ENCODE measurements around the gene GAREM1. TPM values are rescaled to one million over a fixed set of nuclear protein-coding genes. Genes with fewer than 3 reads are reported as not detected.

GAREM1 gene
- total RNA-seq, 1 donor from 2014 or later, result 10.0 TPM

DNA sequence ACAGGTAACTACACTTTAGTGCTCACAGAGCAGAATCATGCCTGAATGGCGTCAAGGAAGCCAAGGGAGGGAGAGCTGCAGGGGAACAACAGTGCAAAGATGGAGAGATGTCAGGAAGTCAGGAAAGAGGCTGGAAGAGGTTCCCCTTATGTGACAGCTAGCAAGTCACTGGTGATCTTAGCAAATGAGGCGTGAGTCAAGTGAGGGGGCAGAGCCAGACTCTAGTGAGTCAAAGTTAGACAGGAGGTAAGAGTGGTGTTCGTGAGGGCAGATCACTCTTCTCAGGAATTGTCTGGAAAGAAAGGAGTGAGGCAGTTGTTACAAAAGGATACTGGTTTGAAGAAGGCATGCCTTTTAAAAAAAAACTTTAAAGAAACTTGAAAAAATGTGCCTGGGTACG, 193.8 kb downstream of the GAREM1 start:
- TF ChIP-seq, protein P1, sequence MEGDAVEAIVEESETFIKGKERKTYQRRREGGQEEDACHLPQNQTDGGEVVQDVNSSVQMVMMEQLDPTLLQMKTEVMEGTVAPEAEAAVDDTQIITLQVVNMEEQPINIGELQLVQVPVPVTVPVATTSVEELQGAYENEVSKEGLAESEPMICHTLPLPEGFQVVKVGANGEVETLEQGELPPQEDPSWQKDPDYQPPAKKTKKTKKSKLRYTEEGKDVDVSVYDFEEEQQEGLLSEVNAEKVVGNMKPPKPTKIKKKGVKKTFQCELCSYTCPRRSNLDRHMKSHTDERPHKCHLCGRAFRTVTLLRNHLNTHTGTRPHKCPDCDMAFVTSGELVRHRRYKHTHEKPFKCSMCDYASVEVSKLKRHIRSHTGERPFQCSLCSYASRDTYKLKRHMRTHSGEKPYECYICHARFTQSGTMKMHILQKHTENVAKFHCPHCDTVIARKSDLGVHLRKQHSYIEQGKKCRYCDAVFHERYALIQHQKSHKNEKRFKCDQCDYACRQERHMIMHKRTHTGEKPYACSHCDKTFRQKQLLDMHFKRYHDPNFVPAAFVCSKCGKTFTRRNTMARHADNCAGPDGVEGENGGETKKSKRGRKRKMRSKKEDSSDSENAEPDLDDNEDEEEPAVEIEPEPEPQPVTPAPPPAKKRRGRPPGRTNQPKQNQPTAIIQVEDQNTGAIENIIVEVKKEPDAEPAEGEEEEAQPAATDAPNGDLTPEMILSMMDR (IDR thresholded peaks at IDR 0.05; ENCODE audit: insufficient read depth, low read length, severe bottlenecking), result no peak
- no peak for FAIRE-seq
- DNase-seq (ENCODE audit: low read depth), result peak; percentile 46
- H3K36me3 ChIP-seq (ENCODE audit: control insufficient read depth, insufficient read depth, low read length), result no peaks in the 10 kb centered on the region
- H3K4me3 ChIP-seq (ENCODE audit: low read depth, low read length), result no peak overlapping the region
- H3K27me3 ChIP-seq (ENCODE audit: control insufficient read depth, insufficient read depth, low read length), result no peaks in the 10 kb centered on the region

DNA sequence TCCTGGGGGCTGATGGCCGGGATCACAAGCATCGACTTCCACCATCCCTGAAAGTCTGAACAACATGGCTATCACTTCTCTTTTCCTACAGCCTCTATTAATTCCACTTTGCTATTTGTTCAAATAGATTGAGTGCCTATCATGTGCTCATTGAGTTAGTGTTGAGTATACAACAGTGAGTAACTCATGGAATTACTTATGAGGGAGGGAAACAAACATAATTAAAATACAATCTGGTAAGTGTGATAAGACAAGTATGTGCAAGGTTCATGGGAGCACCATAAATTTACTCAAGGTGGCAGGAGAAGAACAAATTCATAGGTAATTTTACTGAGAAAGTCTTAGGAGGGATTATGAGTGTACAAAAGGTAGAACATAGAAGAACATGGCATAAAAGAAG, 194.4 kb downstream of the GAREM1 start:
- TF ChIP-seq, protein P1 (IDR thresholded peaks at IDR 0.05; ENCODE audit: insufficient read depth, low read length, severe bottlenecking), result no peak
- no peaks in the 10 kb centered on the region for H3K27me3 ChIP-seq (ENCODE audit: control insufficient read depth, insufficient read depth, low read length)
- no peaks in the 10 kb centered on the region for H3K36me3 ChIP-seq (ENCODE audit: control insufficient read depth, insufficient read depth, low read length)
- no peak for DNase-seq (ENCODE audit: low read depth)
- no peak for FAIRE-seq
- no peak overlapping the region for H3K4me3 ChIP-seq (ENCODE audit: low read depth, low read length)

DNA sequence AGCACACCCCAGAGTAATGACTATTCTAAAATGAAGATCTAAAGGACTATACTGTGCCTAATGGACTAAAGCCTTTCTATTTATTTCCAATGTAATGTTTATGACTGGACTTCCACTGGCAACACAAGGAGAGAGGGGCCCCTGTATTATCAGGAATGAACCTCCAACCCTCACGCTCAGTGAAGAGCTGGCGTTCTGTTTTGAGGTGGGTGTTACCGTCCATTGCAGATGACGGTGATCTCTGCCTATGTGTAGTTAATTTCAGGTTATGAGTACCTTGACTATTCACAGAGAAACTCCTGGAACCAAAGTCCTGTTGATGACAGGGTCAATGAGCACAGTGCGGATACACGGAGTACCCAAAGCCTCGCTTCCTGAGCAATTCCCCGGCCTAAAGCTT, 195.5 kb downstream of the GAREM1 start:
- FAIRE-seq (no peak), DNase-seq (ENCODE audit: low read depth) (no peak)
- H3K36me3 ChIP-seq (ENCODE audit: control insufficient read depth, insufficient read depth, low read length), result no peaks in the 10 kb centered on the region
- TF ChIP-seq, protein P1 (IDR thresholded peaks at IDR 0.05; ENCODE audit: insufficient read depth, low read length, severe bottlenecking), result no peak
- H3K4me3 ChIP-seq (ENCODE audit: low read depth, low read length), result no peak overlapping the region
- H3K27me3 ChIP-seq (ENCODE audit: control insufficient read depth, insufficient read depth, low read length), result no peaks in the 10 kb centered on the region

DNA sequence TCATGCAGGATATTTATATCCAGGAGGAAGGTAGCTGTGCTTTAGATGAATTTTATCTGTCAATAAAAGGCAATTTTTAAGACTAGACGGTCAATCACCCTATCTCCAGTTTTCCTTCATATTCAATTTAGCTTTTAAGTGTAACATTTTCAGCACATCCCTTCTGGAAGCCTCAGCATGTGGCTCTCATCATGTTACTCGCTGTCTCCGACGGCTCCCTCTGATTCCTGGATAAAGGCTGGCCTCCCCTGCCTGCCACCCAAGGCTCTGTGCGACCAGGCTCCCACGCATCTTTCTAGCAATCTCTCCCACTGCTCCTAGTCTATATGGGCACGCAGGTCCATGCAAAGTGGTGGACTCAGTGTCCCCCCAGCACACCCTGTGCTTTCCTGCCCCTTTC, 196.4 kb downstream of the GAREM1 start:
- no peak for DNase-seq (ENCODE audit: low read depth)
- peaks cover 5% of the 10 kb centered on the region for H3K36me3 ChIP-seq (ENCODE audit: control insufficient read depth, insufficient read depth, low read length)
- TF ChIP-seq, protein P1 (IDR thresholded peaks at IDR 0.05; ENCODE audit: insufficient read depth, low read length, severe bottlenecking), result no peak
- no peak overlapping the region for H3K4me3 ChIP-seq (ENCODE audit: low read depth, low read length)
- no peaks in the 10 kb centered on the region for H3K27me3 ChIP-seq (ENCODE audit: control insufficient read depth, insufficient read depth, low read length)
- FAIRE-seq, result no peak

DNA sequence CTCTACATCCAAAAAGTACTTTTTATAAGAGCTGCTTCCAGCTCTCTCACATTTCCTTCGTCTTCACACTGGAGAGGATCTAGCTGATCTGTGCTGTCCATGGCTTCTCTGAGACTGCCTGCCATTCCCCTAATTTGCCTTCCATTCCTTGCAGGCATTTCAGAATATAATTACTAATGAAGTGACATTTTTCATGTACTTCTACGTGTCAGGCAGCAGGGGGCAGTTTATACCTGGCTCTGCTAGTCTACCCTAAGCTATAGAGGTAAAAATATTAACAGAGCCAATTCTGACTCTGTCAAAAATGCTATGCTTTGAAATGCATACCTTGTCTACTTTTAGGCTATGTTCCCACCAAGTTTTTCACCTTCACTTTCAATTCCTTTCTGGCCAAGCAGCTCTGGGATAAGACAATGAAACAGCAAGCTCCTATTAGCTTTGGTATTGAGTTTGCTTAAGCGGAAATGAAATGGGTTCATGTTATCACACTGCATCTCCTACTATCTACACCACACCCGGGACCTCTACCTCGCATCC, 198.9 kb downstream of the GAREM1 start:
- TF ChIP-seq, protein P1 (IDR thresholded peaks at IDR 0.05; ENCODE audit: insufficient read depth, low read length, severe bottlenecking), result peak; percentile 59
- DNase-seq (ENCODE audit: low read depth) (peak; percentile 53), FAIRE-seq (peak; percentile 62)
- Histone ChIP-seq H3K4me3 (ENCODE audit: low read depth, low read length) (no peak overlapping the region), H3K36me3 (ENCODE audit: control insufficient read depth, insufficient read depth, low read length) (peaks cover 13% of the 10 kb centered on the region), H3K27me3 (ENCODE audit: control insufficient read depth, insufficient read depth, low read length) (no peaks in the 10 kb centered on the region)

DNA sequence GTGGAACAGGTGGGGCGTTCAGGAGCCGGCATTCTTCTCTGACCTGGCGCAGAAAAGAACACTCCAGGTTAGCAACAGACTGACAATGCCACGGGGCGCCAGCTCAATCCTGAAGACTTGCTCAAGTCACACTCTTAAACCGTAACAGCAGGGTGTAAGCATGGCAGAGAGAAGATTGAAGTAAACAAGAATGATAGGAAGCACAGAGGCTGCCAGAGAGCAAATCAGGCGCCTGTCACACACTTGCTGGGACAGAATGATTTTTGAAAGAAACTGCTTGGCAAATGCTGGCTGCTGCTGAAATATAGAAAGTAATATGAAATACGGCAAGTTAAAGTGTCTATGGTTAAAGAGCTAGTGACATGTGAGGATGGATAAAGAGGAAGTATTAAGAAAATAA, 200.3 kb downstream of the GAREM1 start:
- H3K4me3 ChIP-seq (ENCODE audit: low read depth, low read length), result no peak overlapping the region
- TF ChIP-seq, protein P1 (IDR thresholded peaks at IDR 0.05; ENCODE audit: insufficient read depth, low read length, severe bottlenecking), result no peak
- H3K36me3 ChIP-seq (ENCODE audit: control insufficient read depth, insufficient read depth, low read length), result peaks cover 13% of the 10 kb centered on the region
- no peaks in the 10 kb centered on the region for H3K27me3 ChIP-seq (ENCODE audit: control insufficient read depth, insufficient read depth, low read length)
- DNase-seq (ENCODE audit: low read depth) (no peak), FAIRE-seq (no peak)
